ENCODE measurements around the gene UNC5CL. TPM values are rescaled to one million over a fixed set of nuclear protein-coding genes. Genes with fewer than 3 reads are reported as not detected.

The UNC5CL gene
- total RNA-seq, 1 experiment from 2014 or later = 0.81 TPM

GRCh38 chr6:41055149-41055548 lies 16.1 kb upstream of the UNC5CL start:
- Histone ChIP-seq H3T11ph (ENCODE audit: low read length) (no peak overlapping the region), H2BK120ac (ENCODE audit: low read depth, low read length, poor library complexity, severe bottlenecking) (no peak overlapping the region), H3K4ac (ENCODE audit: low read depth, low read length) (no peak overlapping the region), H2AFZ (ENCODE audit: low read length) (no peak overlapping the region), H2BK12ac (ENCODE audit: insufficient read length, low read depth, low read length) (no peak overlapping the region), H3K27me3 (ENCODE audit: insufficient read depth, low read length) (no peaks in the 10 kb centered on the region), H3K4me1 (ENCODE audit: insufficient read depth, low read length) (peaks cover 9% of the 10 kb centered on the region; the same call in 1 of the 2 replicates), H3K9ac (ENCODE audit: extremely low read depth, insufficient read length, low read length) (no peak overlapping the region), H2BK5ac (ENCODE audit: insufficient read length, low read length) (no peak overlapping the region), H4K91ac (ENCODE audit: insufficient read length, low read depth, low read length) (no peak overlapping the region), H3K9me3 (ENCODE audit: control insufficient read depth, low read depth, low read length) (no peaks in the 10 kb centered on the region), H3K23ac (ENCODE audit: insufficient read length, low read depth, low read length) (no peak overlapping the region), H3K23me2 (ENCODE audit: insufficient read length, low read depth, low read length, poor library complexity, severe bottlenecking) (no peaks in the 10 kb centered on the region), H3K4me2 (ENCODE audit: insufficient read depth, insufficient read length, low read length) (no peak overlapping the region), H2AK5ac (ENCODE audit: insufficient read length, low read length) (no peak overlapping the region), H3K14ac (ENCODE audit: insufficient read depth, low read length) (no peak overlapping the region), H4K5ac (ENCODE audit: insufficient read length, low read depth, low read length) (no peak overlapping the region), H2BK20ac (ENCODE audit: low read depth, low read length, poor library complexity, severe bottlenecking) (no peak overlapping the region), H4K8ac (replicated peaks; ENCODE audit: insufficient read length, low read depth, low read length) (no peak overlapping the region), H3K27ac (ENCODE audit: insufficient read length, low read depth, low read length) (no peak overlapping the region), H3K79me1 (ENCODE audit: insufficient read depth, low read depth, low read length, poor library complexity, severe bottlenecking) (no peaks in the 10 kb centered on the region), H3K79me2 (ENCODE audit: insufficient read depth, low read length) (no peaks in the 10 kb centered on the region), H3K18ac (ENCODE audit: insufficient read length, low read depth, low read length) (no peak overlapping the region), H4K20me1 (ENCODE audit: control insufficient read depth, insufficient read depth, insufficient read length) (no peaks in the 10 kb centered on the region), H2BK15ac (ENCODE audit: low read depth, low read length) (no peak overlapping the region), H3K56ac (ENCODE audit: insufficient read length, low read depth, low read length) (no peak overlapping the region)
- no peak for DNase-seq
- TF ChIP-seq, protein P1, sequence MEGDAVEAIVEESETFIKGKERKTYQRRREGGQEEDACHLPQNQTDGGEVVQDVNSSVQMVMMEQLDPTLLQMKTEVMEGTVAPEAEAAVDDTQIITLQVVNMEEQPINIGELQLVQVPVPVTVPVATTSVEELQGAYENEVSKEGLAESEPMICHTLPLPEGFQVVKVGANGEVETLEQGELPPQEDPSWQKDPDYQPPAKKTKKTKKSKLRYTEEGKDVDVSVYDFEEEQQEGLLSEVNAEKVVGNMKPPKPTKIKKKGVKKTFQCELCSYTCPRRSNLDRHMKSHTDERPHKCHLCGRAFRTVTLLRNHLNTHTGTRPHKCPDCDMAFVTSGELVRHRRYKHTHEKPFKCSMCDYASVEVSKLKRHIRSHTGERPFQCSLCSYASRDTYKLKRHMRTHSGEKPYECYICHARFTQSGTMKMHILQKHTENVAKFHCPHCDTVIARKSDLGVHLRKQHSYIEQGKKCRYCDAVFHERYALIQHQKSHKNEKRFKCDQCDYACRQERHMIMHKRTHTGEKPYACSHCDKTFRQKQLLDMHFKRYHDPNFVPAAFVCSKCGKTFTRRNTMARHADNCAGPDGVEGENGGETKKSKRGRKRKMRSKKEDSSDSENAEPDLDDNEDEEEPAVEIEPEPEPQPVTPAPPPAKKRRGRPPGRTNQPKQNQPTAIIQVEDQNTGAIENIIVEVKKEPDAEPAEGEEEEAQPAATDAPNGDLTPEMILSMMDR (conservative IDR thresholded peaks at IDR 0.05) = no peak
- Mint-ChIP-seq H3K27ac (no peak overlapping the region), H3K4me1 (peaks cover 22 to 23% of the 10 kb centered on the region in 2 experiments), H3K4me3 (no peak overlapping the region), H3K36me3 (ENCODE audit: insufficient read depth in 1 of 3, low read depth in 3 of 3) (peaks cover 0 to 2% (median 0%) of the 10 kb centered on the region in 3 experiments; a peak in 1 of 7 replicates), H3K27me3 (ENCODE audit: low read depth) (no peaks in the 10 kb centered on the region), H3K9me3 (no peaks in the 10 kb centered on the region)
- no CpG with 5 or more reads among the region's 3 CpGs for WGBS (ENCODE audit: extremely low coverage, insufficient read length, low lambda C conversion rate)
